Lower leg skin (tissue), 3 donors: ENCODE results near the gene DOCK3.

Experiments
- POLR2A ChIP-seq, 2 donors: fragments of 450-650 bp; IDR thresholded peaks; one replicate each; pipeline ENCODE4 v1.6.1; 2016 to 2017; ENCODE audit warnings: antibody characterized with exemption in 2 of 2, mild to moderate bottlenecking in 1 of 2, moderate library complexity in 1 of 2
- TF ChIP-seq, protein P1 (sequence below), 3 donors: fragments of 450-650 bp; IDR thresholded peaks; one replicate each; pipeline ENCODE4 v1.5.1; 2016; ENCODE audit warnings: antibody characterized with exemption in 3 of 3, mild to moderate bottlenecking in 3 of 3, moderate library complexity in 2 of 3

DNA sequence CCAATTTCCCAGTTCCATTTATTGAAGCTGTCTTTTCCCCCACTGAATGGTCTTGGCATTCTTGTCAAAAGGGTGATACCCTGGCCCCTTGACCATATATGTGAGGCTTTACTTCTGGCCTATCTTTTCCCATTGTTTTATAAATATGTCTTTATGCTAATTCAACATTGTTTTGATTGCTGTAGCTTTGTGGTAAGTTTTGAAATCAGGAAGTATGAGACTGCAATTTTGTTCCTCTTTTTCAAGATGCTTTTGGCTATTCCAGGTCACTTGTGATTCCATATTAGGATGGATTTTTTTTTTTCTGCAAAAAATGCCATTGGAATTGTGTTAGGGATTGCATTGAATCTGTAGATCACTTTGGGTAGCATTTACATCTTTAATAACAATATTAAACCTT is 569.2 kb downstream of the DOCK3 start:
- TF ChIP-seq, protein P1, sequence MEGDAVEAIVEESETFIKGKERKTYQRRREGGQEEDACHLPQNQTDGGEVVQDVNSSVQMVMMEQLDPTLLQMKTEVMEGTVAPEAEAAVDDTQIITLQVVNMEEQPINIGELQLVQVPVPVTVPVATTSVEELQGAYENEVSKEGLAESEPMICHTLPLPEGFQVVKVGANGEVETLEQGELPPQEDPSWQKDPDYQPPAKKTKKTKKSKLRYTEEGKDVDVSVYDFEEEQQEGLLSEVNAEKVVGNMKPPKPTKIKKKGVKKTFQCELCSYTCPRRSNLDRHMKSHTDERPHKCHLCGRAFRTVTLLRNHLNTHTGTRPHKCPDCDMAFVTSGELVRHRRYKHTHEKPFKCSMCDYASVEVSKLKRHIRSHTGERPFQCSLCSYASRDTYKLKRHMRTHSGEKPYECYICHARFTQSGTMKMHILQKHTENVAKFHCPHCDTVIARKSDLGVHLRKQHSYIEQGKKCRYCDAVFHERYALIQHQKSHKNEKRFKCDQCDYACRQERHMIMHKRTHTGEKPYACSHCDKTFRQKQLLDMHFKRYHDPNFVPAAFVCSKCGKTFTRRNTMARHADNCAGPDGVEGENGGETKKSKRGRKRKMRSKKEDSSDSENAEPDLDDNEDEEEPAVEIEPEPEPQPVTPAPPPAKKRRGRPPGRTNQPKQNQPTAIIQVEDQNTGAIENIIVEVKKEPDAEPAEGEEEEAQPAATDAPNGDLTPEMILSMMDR (IDR thresholded peaks at IDR 0.05): no peak
- TF ChIP-seq POLR2A (IDR thresholded peaks at IDR 0.05): no peak
